ENCODE results near the gene MCCD1.

The MCCD1 gene

GRCh38 chr6:31543639-31544038 lies 14.9 kb downstream of the MCCD1 start:
- no peak for DNase-seq (ENCODE audit: low read depth)

DNA sequence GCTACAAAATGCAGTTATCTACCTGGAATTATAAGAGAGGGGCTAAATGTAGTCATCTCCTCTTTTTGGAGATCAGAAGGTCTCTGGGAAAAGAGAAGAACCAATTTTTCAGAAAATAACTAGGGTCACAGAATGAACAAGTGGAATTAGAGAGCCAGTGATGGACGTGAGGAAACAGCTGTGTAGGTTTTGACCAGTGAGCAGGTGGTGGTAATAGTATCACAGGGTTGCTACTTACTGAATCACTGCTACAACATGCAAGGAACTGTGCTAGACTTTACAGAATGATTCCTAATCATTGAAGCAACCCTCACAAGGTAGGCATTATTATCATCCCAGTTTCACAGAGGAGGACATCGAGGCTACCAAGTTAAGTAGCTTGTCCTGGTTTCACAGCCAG lies 15.9 kb downstream of the MCCD1 start:
- no peak for DNase-seq (ENCODE audit: low read depth)

DNA sequence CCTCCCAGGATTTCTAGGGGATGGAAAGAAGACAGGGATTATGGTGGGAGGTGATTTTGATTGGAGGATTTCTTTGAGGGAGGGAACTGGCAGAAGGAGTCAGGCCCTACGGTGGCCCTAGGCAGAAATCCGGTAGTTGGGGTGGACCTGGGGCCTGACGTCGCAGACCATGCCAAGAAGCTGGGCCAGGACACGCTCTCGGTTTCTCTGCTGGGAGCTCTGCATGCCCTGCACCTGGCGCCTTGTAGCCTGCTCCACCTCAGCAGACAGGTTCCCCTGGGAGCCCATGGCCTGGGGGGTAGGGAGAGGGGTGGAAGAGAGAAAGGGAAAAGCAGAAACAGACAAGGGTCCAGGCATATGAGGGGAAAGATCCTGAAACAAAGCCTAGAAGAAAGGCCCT lies 16.5 kb downstream of the MCCD1 start:
- no peak for DNase-seq (ENCODE audit: low read depth)

GRCh38 chr6:31546339-31546957 lies 17.7 kb downstream of the MCCD1 start, which contains the start of gene ATP6V1G2:
Gene ATP6V1G2, minus strand, starts transcription at chr6:31546608. Its CDS starts 49 bp downstream, at chr6:31546559.
- DNase-seq (ENCODE audit: low read depth) = peak; percentile 73

- peak; percentile 79 for DNase-seq (ENCODE audit: low read depth)
Observed at GRCh38 chr6:31546958-31547726, 18.4 kb downstream of the MCCD1 start, which contains the start of gene NFKBIL1. Gene NFKBIL1, plus strand, starts transcription at chr6:31547608. Its CDS starts 87 bp downstream, at chr6:31547695.

GRCh38 chr6:31547727-31548543 lies 19.2 kb downstream of the MCCD1 start:
- no peak for DNase-seq (ENCODE audit: low read depth)

DNA sequence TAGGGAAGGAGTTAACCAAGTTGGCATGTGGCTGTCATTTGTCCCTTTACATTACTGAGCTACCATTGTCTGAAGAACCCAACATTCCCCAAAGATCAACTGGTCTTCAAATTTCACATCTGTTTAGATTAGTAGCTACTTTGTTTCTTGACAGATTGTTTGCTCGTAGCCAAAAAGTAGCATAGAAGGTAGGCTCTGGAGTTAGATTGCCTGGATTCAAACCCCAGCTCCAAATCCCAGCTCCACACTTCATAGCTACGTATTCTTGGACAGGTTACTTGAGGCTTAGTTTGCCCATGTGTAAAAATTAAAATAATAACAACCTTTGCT lies 19.7 kb downstream of the MCCD1 start:
- DNase-seq (ENCODE audit: low read depth) = no peak

- DNase-seq (ENCODE audit: low read depth) = peak; percentile 47
Observed at GRCh38 chr6:31551371-31551770, 22.6 kb downstream of the MCCD1 start.

- DNase-seq (ENCODE audit: low read depth) = no peak
Observed at GRCh38 chr6:31556307-31556706, 27.5 kb downstream of the MCCD1 start.

DNA sequence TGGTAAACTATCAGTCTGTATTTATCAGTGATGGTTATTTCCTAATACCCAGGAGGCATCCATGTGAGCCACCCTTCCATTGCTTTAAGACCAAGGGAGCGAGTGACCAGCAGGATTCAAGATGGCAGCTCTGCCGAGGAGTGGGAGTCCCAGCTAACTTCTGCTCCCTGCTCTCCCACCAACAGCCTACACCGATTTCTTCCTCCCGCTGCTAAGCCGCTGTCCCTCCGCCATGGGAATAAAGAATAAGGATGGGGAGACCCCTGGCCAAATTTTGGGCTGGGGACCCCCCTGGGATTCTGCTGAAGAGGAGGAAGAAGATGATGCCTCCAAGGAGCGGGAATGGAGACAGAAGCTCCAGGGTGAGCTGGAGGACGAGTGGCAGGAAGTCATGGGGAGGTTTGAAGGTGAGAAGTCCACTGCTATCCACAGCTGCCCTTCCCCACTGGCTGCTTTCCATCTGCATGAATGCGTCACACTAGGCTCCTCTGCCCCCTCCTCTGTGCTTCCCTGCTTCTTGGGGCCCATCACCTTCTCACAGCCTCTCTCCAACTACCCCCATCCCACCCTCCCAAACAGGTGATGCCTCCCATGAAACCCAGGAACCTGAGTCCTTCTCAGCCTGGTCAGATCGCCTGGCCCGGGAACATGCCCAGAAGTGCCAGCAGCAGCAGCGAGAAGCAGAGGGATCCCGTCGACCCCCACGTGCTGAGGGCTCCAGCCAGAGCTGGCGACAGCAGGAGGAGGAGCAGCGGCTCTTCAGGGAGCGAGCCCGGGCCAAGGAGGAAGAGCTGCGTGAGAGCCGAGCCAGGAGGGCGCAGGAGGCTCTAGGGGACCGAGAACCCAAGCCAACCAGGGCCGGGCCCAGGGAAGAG lies 28.9 kb downstream of the MCCD1 start:
- no peak for DNase-seq (ENCODE audit: low read depth)

DNA sequence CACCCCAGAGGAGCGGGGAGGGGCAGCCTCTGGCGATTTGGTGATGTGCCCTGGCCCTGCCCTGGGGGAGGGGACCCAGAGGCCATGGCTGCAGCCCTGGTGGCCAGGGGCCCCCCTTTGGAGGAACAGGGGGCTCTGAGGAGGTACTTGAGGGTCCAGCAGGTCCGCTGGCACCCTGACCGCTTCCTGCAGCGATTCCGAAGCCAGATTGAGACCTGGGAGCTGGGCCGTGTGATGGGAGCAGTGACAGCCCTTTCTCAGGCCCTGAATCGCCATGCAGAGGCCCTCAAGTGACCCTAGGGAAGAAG lies 29.5 kb downstream of the MCCD1 start:
- DNase-seq (ENCODE audit: low read depth) = no peak

DNA sequence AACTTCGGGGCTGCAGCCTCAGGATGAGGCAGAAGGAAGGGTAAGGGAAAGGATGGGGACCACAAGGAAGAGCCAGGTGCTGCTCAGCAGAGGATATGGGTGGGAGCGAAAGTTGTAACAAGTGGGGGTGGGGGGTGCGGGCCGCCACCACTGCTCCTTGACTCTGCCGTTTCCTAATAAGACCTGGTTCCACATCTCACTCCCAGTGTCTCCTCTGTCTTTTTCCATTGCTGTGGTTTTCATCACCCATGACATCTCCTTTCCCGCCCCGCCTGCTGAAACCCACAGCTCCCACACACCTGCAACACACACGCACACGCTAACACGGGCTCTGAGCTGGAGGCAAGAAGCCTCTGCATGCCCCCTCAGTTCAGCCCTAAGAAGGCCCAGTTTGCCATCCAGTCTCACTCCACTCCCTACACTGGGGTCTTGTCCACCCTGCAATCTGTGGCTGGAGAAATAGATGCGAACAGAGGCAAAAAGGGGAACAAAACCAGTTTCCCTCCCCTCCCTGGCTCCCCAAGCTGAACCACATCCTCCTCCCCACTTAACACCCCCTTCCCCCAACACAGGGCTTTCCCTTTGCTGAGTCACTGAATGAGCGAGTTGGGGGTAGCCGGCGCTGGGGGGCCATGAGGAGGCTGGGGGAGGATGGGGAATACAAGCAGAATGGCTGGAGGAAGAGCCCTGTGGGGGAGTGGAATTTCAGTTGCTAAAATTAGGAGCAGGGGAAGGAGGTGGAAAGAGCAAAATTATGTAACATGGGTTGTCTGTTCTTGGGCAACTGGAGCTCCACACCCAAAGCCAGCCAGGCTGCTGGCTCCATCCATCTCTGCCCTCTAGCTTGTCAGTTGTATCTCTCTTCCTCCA lies 30.1 kb downstream of the MCCD1 start:
- DNase-seq (ENCODE audit: low read depth) = peak; percentile 51

DNA sequence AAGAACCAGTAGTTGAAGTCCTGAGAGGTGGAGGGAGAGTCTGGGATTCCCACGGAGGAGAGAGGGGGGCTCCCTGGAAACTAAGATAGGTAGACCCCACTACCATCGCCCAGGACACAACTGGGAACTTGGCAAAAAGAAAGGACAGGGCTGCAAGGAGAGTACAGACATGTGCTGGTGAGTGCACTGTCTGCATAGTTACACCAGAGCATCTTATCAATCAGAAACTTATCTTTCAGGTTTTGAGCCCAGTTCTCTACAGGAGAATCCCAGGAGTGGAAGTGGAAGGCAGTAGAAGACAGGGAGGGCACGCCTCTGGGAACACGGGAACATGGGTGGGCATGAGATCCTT lies 30.8 kb downstream of the MCCD1 start:
- DNase-seq (ENCODE audit: low read depth) = no peak

DNA sequence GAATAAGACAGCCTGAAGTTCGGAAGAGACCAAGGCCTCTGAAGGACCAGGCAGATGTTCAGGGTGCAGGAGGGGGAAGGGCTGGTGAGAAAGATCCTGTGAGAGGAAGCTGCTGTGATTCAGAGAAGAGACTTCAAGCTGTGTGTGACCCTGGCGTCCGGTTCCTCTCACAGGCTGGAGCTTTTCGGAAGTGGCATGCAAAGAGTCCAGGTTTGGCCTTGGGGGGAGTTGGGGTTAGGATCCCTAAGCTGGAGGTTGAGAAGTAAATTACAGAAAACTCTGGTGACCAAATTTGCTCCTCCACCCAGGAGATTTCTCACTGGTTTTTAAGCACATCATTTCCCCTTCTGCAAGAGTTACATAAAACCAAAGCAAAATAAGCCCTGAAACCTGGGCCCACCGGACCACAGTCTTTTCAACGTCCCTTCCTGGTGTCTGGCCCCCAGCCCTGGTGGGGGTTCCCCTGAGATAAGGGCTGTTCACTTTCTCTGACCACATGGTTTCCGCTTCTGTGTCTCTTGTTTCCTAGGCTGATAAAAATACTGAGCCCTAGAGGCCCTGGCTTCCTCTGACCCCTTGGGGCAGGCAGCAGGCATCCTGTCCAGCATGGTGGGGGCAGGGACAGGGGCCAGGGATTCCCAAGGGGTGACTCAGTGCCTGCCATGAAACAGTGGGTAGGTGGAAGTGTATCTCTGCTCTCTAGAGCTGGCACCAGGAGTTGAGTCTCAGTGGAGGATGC lies 31.4 kb downstream of the MCCD1 start:
- DNase-seq (ENCODE audit: low read depth) = peak; percentile 29

- DNase-seq (ENCODE audit: low read depth) = no peak
Observed at GRCh38 chr6:31560697-31561058, 31.9 kb downstream of the MCCD1 start.

- DNase-seq (ENCODE audit: low read depth) = no peak
Observed at GRCh38 chr6:31567531-31568370, 39.0 kb downstream of the MCCD1 start.

DNA sequence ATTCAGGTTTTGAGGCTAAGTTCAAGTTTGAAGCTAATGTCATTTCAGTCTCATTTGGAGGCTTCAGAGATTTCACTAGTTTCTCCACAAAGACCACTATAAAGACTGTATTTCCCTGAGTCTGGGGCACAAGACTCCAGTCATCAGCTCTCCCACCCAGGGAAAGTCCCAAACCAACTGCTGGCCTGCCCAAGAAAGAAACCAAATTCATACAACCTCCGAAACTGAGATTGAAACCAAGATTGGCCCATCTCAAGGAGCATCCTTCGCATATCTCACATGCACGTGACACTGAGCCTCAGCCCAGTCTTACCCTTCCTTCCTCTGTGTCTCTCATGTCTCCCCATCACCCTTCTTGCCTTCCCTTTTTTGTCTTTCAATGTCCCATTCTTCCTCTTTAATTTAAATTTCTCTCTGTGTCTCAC lies 39.8 kb downstream of the MCCD1 start:
- DNase-seq (ENCODE audit: low read depth) = peak; percentile 32

- DNase-seq (ENCODE audit: low read depth) = no peak
Observed at GRCh38 chr6:31569861-31570536, 41.2 kb downstream of the MCCD1 start.
